ENCODE measurements around the gene ZNF85.
"Not testable (repeated sequence)": the region's sequence is repeated elsewhere in the genome, so short reads cannot be mapped to it uniquely, and the experiment has no call there.

The ZNF85 gene

GRCh38 chr19:20925481-20925880 lies 2.4 kb downstream of the ZNF85 start:
- H3K27ac ChIP-seq (replicated peaks) = no peak overlapping the region
- no peaks in the 10 kb centered on the region for H3K27me3 ChIP-seq (ENCODE audit: insufficient read depth, poor library complexity, severe bottlenecking)
- TF ChIP-seq CTCF (IDR thresholded peaks at IDR 0.05; ENCODE audit: insufficient read depth, low read length) (no peak), SPI1 (IDR thresholded peaks at IDR 0.05; ENCODE audit: borderline replicate concordance, low read depth) (no peak), REST (IDR thresholded peaks at IDR 0.05; ENCODE audit: insufficient replicate concordance, low read depth) (no peak), GABPA (IDR thresholded peaks at IDR 0.05; ENCODE audit: low read depth) (no peak), POLR2AphosphoS5 (IDR thresholded peaks at IDR 0.05; ENCODE audit: low read depth) (no peak)
- DNase-seq (ENCODE audit: low read depth in 1 of 2, low spot score in 1 of 2) = no peak
- H3K4me3 ChIP-seq (replicated peaks; ENCODE audit: insufficient read depth, low read length) = no peak overlapping the region

- H3K4me3 ChIP-seq (replicated peaks; ENCODE audit: insufficient read depth, low read length) = no peak overlapping the region
- no peaks in the 10 kb centered on the region for H3K27me3 ChIP-seq (ENCODE audit: insufficient read depth, poor library complexity, severe bottlenecking)
- no peak overlapping the region for H3K27ac ChIP-seq (replicated peaks)
- DNase-seq (ENCODE audit: low read depth in 1 of 2, low spot score in 1 of 2) = no peak
- TF ChIP-seq REST (IDR thresholded peaks at IDR 0.05; ENCODE audit: insufficient replicate concordance, low read depth) (no peak), GABPA (IDR thresholded peaks at IDR 0.05; ENCODE audit: low read depth) (no peak), POLR2AphosphoS5 (IDR thresholded peaks at IDR 0.05; ENCODE audit: low read depth) (no peak), SPI1 (IDR thresholded peaks at IDR 0.05; ENCODE audit: borderline replicate concordance, low read depth) (no peak), CTCF (IDR thresholded peaks at IDR 0.05; ENCODE audit: insufficient read depth, low read length) (no peak)
These were observed 3.7 kb downstream of the ZNF85 start for GRCh38 chr19:20926796-20927195.

- DNase-seq (ENCODE audit: low read depth in 1 of 2, low spot score in 1 of 2) = no peak
- Histone ChIP-seq H3K27ac (replicated peaks) (no peak overlapping the region), H3K27me3 (ENCODE audit: insufficient read depth, poor library complexity, severe bottlenecking) (no peaks in the 10 kb centered on the region), H3K4me3 (replicated peaks; ENCODE audit: insufficient read depth, low read length) (no peak overlapping the region)
- no peak for TF ChIP-seq SPI1 (IDR thresholded peaks at IDR 0.05; ENCODE audit: borderline replicate concordance, low read depth)
- no peak for TF ChIP-seq GABPA (IDR thresholded peaks at IDR 0.05; ENCODE audit: low read depth)
- no peak for TF ChIP-seq CTCF (IDR thresholded peaks at IDR 0.05; ENCODE audit: insufficient read depth, low read length)
- no peak for TF ChIP-seq REST (IDR thresholded peaks at IDR 0.05; ENCODE audit: insufficient replicate concordance, low read depth)
- no peak for TF ChIP-seq POLR2AphosphoS5 (IDR thresholded peaks at IDR 0.05; ENCODE audit: low read depth)
These were observed 5.3 kb downstream of the ZNF85 start for GRCh38 chr19:20928371-20928770.

GRCh38 chr19:20936322-20936947 lies 13.4 kb downstream of the ZNF85 start:
- not testable (repeated sequence) for H3K27me3 ChIP-seq (ENCODE audit: insufficient read depth, poor library complexity, severe bottlenecking); H3K4me3 ChIP-seq (replicated peaks; ENCODE audit: insufficient read depth, low read length); H3K27ac ChIP-seq (replicated peaks); DNase-seq (ENCODE audit: low read depth in 1 of 2, low spot score in 1 of 2)

GRCh38 chr19:20952561-20953095 lies 29.6 kb downstream of the ZNF85 start:
- H3K4me3 ChIP-seq (replicated peaks; ENCODE audit: insufficient read depth, low read length); DNase-seq (ENCODE audit: low read depth in 1 of 2, low spot score in 1 of 2); H3K27ac ChIP-seq (replicated peaks); H3K27me3 ChIP-seq (ENCODE audit: insufficient read depth, poor library complexity, severe bottlenecking): not testable (repeated sequence)

Measured in HL-60 (cell line).